Gastroesophageal sphincter (tissue), 4 donors: Measurements from ENCODE around the gene MAN2B1. TPM values are rescaled to one million over a fixed set of nuclear protein-coding genes. Genes with fewer than 3 reads are reported as not detected.
"Not testable (repeated sequence)": the region's sequence is repeated elsewhere in the genome, so short reads cannot be mapped to it uniquely, and the experiment has no call there.

Experiments used
- ATAC-seq: fragments of 150-250 bp; one replicate; pipeline ENCODE4 v1.9.1; 2016; ENCODE audit warnings: mild to moderate bottlenecking, moderate library complexity
- H3K27ac ChIP-seq, 4 donors: fragments of 200-600 bp; sonication (generic) in 3 of 4; 1 replicate in 3 of 4; 2 replicates in 1 of 4; pipeline ENCODE4 v1.5.1; 2016 to 2019
- H3K27me3 ChIP-seq: fragments of 200-600 bp; sonication (generic); one replicate; pipeline ENCODE4 v1.5.1; 2019
- H3K36me3 ChIP-seq, 2 donors: fragments of 200-600 bp; sonication (generic); one replicate each; pipeline ENCODE4 v1.5.1; 2019; ENCODE audit warnings: control low read depth in 1 of 2
- H3K4me1 ChIP-seq, 3 donors: fragments of 200-600 bp; sonication (generic); 1 replicate in 2 of 3; 2 replicates in 1 of 3; pipeline ENCODE4 v1.5.1; 2016 to 2019; ENCODE audit warnings: control low read depth in 2 of 3
- H3K4me3 ChIP-seq, 2 donors: fragments of 200-600 bp; sonication (generic); one replicate each; pipeline ENCODE4 v1.5.1; 2019; ENCODE audit warnings: mild to moderate bottlenecking in 1 of 2, moderate library complexity in 1 of 2
- H3K9me3 ChIP-seq, 3 donors: fragments of 200-600 bp; sonication (generic); one replicate each; pipeline ENCODE4 v1.5.1; 2017 to 2019; ENCODE audit warnings: control low read depth in 2 of 3
- EP300 ChIP-seq: sonication (generic); formaldehyde crosslinking; IDR thresholded peaks from one replicate; pipeline ENCODE4 v1.6.1; 2017; ENCODE audit warnings: antibody characterized with exemption, mild to moderate bottlenecking
- POLR2A ChIP-seq, 2 donors: fragments of 450-650 bp; IDR thresholded peaks; one replicate each; pipeline ENCODE4 v1.6.1; 2017; ENCODE audit warnings: antibody characterized with exemption in 2 of 2, mild to moderate bottlenecking in 2 of 2, moderate library complexity in 1 of 2
- POLR2AphosphoS5 ChIP-seq: sonication (generic); formaldehyde crosslinking; IDR thresholded peaks from one replicate; pipeline ENCODE4 v1.6.1; 2017; ENCODE audit warnings: antibody characterized with exemption
- WGBS, 2 donors: methylation state at CpG; one replicate each; pipeline ENCODE4 v1.1.5; 2018; ENCODE audit warnings: low coverage in 1 of 2; 5-methylcytosine and 5-hydroxymethylcytosine counted together
- total RNA-seq, 4 donors: library from RNA; depleted of rRNA; stranded (reverse); fragments of >200 nt; gene quantifications; one replicate each; pipeline ENCODE4 v1.1.0, GENCODE V29; 2016
- TF ChIP-seq, protein P1 (sequence below), 4 experiments: fragments of 200-600 bp in 2 of 4; fragments of 450-650 bp in 2 of 4; sonication (generic) in 1 of 4; IDR thresholded peaks; one replicate each; pipeline ENCODE4 v1.5.1; 2017 to 2019; ENCODE audit warnings: antibody characterized with exemption in 4 of 4, mild to moderate bottlenecking in 2 of 4, moderate library complexity in 2 of 4

MAN2B1 gene
- 10 to 100 TPM; 61.3 to 98.1 (median 70.8) TPM for total RNA-seq

DNA sequence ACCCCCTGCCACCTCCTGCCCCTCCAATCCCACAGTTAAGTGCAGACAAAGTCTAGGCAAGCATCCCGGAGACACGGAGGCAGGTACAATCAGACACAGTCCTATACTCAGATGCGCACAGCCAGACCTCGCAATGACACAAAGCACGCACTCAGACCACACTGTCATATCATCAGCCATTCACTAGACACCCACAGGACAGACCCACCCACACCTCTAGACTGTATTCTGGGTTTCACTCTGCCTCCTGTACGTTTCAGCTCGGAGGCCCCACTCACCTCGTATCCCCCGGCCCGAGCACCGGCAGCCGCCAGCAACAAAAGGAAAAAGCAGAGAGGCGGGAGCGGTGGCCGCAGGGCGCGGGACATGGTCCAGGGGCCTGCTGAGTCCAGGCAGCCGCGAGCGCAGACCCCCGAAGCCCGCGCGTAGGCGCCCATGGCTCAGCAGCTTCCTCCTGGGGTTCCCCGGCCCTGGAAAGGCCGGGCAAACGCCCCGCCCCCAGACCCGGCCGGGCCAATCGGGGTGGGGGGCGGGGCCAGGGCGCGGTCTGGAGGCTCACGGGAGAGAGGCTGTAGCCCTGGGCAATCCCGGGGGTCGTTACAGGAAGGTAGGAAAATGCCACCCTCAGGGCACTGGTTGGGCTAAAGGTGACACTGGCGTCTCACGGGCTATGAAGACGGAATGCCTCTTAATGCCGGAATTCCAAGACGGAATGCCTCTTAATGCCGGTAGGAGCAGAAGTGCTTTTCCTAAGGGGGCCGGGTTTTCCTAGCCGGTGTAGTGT is at the start of gene MAN2B1, which contains the start of gene WDR83:
TSS of gene MAN2B1 (minus strand) at position 478 of the 784 bp plus-strand sequence. CDS start at position 437, 41 bp downstream.
TSS of gene WDR83 (plus strand) at position 543 of the 784 bp plus-strand sequence. CDS start 2,984 bp downstream, outside the sequence.
- H3K9me3 ChIP-seq: no peaks in the 10 kb centered on the region
- peak within 1 kb of the TSS; percentile 40 to 89 (median 81) for H3K27ac ChIP-seq
- peaks cover 0 to 46% of the 10 kb centered on the region in 2 donors for H3K36me3 ChIP-seq
- peaks cover 0 to 62% (median 35%) of the 10 kb centered on the region in 3 donors for H3K4me1 ChIP-seq
- peak within 1 kb of the TSS; percentile 61 to 66 for H3K4me3 ChIP-seq
- TF ChIP-seq EP300 (no peak), POLR2AphosphoS5 (peak; percentile 12), POLR2A (IDR thresholded peaks at IDR 0.05) (peak; percentile 40 to 41)
- TF ChIP-seq, protein P1, sequence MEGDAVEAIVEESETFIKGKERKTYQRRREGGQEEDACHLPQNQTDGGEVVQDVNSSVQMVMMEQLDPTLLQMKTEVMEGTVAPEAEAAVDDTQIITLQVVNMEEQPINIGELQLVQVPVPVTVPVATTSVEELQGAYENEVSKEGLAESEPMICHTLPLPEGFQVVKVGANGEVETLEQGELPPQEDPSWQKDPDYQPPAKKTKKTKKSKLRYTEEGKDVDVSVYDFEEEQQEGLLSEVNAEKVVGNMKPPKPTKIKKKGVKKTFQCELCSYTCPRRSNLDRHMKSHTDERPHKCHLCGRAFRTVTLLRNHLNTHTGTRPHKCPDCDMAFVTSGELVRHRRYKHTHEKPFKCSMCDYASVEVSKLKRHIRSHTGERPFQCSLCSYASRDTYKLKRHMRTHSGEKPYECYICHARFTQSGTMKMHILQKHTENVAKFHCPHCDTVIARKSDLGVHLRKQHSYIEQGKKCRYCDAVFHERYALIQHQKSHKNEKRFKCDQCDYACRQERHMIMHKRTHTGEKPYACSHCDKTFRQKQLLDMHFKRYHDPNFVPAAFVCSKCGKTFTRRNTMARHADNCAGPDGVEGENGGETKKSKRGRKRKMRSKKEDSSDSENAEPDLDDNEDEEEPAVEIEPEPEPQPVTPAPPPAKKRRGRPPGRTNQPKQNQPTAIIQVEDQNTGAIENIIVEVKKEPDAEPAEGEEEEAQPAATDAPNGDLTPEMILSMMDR (IDR thresholded peaks at IDR 0.05): no peak
- WGBS, 2 donors: 0 to 5% methylated on average over 7 to 11 of the region's 46 CpGs
- H3K27me3 ChIP-seq: no peaks in the 10 kb centered on the region
- peak; percentile 88 for ATAC-seq

DNA sequence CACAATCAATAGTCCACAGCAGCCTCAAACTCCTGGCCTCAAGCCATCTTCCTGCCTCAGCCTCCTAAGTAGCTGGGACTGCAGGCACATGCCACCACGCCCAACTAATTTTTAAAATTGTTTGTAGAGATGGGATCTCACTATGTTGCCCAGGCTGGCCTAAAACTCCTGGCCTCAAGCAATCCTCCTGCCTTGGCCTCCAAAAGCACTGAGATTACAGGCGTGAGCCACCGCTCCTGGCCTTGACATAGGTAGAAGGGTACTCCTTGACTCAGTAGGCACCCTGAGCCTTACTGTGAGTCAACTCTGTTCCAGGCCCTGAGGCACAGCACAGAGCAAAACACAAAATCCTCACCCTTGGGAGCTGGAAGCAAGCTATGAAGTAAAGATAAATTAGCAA is 49.4 kb upstream of the MAN2B1 start:
- no peak for TF ChIP-seq POLR2AphosphoS5
- no peak for TF ChIP-seq EP300
- TF ChIP-seq POLR2A (IDR thresholded peaks at IDR 0.05): no peak
- TF ChIP-seq, protein P1 (IDR thresholded peaks at IDR 0.05): no peak
- 75 to 90% methylated on average over 1 to 2 of the region's 3 CpGs for WGBS, 2 donors
- ATAC-seq: no peak
- Histone ChIP-seq H3K9me3 (no peaks in the 10 kb centered on the region), H3K4me1 (peaks cover 0 to 47% (median 12%) of the 10 kb centered on the region in 3 donors), H3K27ac (no peak overlapping the region), H3K27me3 (no peaks in the 10 kb centered on the region), H3K4me3 (no peak overlapping the region), H3K36me3 (peaks cover 0 to 82% of the 10 kb centered on the region in 2 donors)

DNA sequence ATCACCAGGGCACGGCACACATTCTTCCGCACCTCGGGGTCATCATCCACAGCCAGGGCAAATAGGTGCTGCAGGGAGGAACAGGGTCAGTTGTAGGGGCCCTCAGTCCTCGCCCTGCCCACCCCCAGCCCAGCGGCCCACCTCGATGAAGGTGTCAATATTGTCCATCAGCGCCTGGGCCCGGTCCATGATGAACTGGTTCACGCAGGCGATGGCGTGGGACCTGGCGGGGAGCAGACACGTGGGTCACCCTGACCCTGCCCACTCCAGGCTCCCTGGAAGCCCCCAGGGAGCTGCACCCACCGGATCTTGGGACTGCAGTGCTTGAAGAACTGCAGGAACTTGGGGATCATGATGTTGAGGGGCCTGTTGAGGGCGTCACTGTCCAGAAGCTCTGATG is 48.6 kb upstream of the MAN2B1 start:
- Histone ChIP-seq H3K36me3 (peaks cover 0 to 90% of the 10 kb centered on the region in 2 donors), H3K4me1 (peaks cover 0 to 39% (median 3%) of the 10 kb centered on the region in 3 donors), H3K27me3 (no peaks in the 10 kb centered on the region), H3K9me3 (no peaks in the 10 kb centered on the region), H3K27ac (no peak overlapping the region), H3K4me3 (no peak overlapping the region)
- WGBS, 2 donors: 80 to 100% methylated on average over 1 to 2 of the region's 15 CpGs
- TF ChIP-seq POLR2AphosphoS5 (no peak), POLR2A (IDR thresholded peaks at IDR 0.05) (no peak), EP300 (no peak)
- TF ChIP-seq, protein P1 (IDR thresholded peaks at IDR 0.05): no peak
- ATAC-seq: no peak

DNA sequence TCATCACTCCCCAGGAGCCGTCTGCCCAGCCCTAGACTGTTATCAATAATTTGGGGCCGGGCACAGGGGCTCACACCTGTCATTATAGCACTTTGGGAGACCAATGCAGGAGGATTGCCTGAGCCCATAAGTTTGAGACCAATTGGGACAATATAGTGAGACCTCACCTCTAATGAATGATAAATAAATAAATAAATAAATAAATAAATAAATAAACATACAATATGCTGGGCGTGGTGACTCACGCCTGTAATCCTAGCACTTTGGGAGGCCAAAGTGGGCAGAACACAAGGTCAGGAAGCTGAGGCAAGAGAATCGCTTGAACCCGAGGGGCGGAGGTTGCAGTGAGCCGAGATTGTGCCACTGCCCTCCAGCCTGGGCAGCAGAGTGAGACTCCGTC is 46.8 kb upstream of the MAN2B1 start:
- H3K27ac ChIP-seq, H3K4me3 ChIP-seq, ATAC-seq, H3K27me3 ChIP-seq, H3K9me3 ChIP-seq: not testable (repeated sequence)
- 86 to 90% methylated on average over 6 to 7 of the region's 9 CpGs for WGBS, 2 donors
- H3K4me1 ChIP-seq: peaks cover 0 to 21% (median 0%) of the 10 kb centered on the region in 3 donors
- H3K36me3 ChIP-seq: peaks cover 0 to 97% of the 10 kb centered on the region in 2 donors

DNA sequence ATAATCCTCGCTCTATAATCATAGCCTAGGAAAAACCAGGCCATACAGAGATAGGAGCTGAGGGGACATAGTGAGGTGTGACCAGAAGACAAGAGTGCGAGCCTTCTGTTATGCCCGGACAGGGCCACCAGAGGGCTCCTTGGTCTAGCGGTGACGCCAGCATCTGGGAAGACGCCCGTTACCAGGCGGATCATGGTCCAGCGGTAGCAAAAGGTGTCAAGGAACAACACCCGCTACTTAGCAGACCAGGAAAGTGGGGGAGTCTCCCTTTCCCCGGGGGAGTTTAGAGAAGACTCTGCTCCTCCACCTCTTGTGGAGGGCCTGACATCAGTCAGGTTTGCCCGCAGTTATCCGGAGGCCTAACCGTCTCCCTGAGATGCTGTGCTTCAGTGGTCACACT is 45.5 kb upstream of the MAN2B1 start:
- Histone ChIP-seq H3K4me1 (peaks cover 0 to 16% (median 0%) of the 10 kb centered on the region in 3 donors), H3K36me3 (peaks cover 0 to 97% of the 10 kb centered on the region in 2 donors), H3K27ac (peak overlapping the region in 1 of 4 donors; percentile 17)
- 91 to 95% methylated on average over 3 to 4 of the region's 14 CpGs for WGBS, 2 donors
- not testable (repeated sequence) for H3K4me3 ChIP-seq, H3K27me3 ChIP-seq, ATAC-seq, H3K9me3 ChIP-seq
- TF ChIP-seq, protein P1 (IDR thresholded peaks at IDR 0.05): peak in 3 of 4 experiments; percentile 35 to 39 (median 37)
